K562 (cell line): ENCODE results near the gene EVA1A.

ENCODE experiments used
- ETV6 ChIP-seq, 3 experiments: fragments of 150-350 bp in 1 of 3; sonication (generic) in 1 of 3; formaldehyde crosslinking in 1 of 3; IDR thresholded peaks; 2 replicates each; pipeline versions ENCODE4 v1.6.1 to v1.8.0; 2014 to 2022; ENCODE audit warnings: borderline replicate concordance in 2 of 3, low read depth in 2 of 3, antibody characterized with exemption in 1 of 3, low read length in 1 of 3, mild to moderate bottlenecking in 1 of 3, missing genetic modification reagents in 1 of 3
- FOXA1 ChIP-seq: fragments of 450-650 bp; IDR thresholded peaks from 2 replicates; pipeline ENCODE4 v1.6.1; 2016; ENCODE audit warnings: mild to moderate bottlenecking, borderline replicate concordance
- POLR2A ChIP-seq: fragments of 450-650 bp; conservative IDR thresholded peaks from 2 replicates; pipeline ENCODE4 v1.6.1; 2016

DNA sequence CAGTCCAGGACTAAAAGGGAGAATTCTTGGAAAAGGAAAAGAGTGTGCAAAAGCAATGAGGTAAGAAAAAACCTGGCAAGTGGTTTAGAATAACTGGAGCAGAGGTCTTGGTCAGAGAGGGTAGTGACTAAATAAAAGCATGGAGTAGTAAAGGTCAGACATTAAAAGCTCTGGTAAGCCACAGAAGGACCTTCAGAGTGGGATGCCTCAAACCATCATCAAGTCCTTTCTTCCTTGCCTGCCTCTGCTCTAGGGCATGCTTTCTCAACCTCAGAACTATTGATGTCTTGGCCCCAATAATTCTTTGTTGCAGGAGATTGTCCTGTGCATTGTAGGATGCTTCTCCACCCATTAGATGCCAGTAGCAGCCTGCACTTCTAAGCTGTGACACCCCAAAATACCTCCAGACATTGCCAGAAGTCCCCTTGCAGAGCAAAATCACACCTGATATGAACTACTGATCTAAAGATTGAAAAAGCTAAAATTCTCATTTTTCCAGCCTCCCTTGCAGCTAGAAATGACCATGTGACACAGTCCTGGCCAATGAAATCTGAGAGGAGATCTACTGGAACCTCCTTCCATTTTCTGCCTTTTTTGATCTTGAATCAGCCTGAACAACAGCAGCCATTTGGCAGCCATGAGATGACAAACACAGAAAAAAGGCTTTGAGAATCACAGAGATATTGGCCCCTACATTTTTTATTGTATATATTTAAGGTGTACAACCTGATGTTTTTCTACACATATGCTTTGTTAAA lies 48.1 kb downstream of the EVA1A start:
- TF ChIP-seq FOXA1 (no peak), ETV6 (IDR thresholded peaks at IDR 0.05; ENCODE audit: borderline replicate concordance in 1 of 2, low read depth in 2 of 2, low read length in 1 of 2) (no peak), ETV6 (CRISPR knock-in tag; IDR thresholded peaks at IDR 0.05; ENCODE audit: borderline replicate concordance) (no peak), POLR2A (no peak)
